H9 (cell line): ENCODE results near the gene VAMP3. TPM values are rescaled to one million over a fixed set of nuclear protein-coding genes. Genes with fewer than 3 reads are reported as not detected.
A peak's percentile ranks its signal among the peaks of the same experiment; 100 is the strongest.

Experiments
- DNase-seq: peaks from one replicate; pipeline ENCODE4 v3.0.0-alpha.2; 2017
- H2AFZ ChIP-seq: one replicate; pipeline ENCODE4 v1.6.1; 2013; ENCODE audit warnings: mild to moderate bottlenecking, low read length, control low read depth, moderate library complexity
- H2AK5ac ChIP-seq: 2 replicates; pipeline ENCODE4 v1.6.1; 2013; ENCODE audit warnings: low read length, control low read depth, mixed read lengths; ENCODE audit not compliant: insufficient read length
- H2BK120ac ChIP-seq: one replicate; pipeline ENCODE4 v1.6.1; 2013; ENCODE audit warnings: low read depth, mild to moderate bottlenecking, low read length, control low read depth, inconsistent platforms; ENCODE audit not compliant: poor library complexity, severe bottlenecking
- H2BK12ac ChIP-seq: 2 replicates; pipeline ENCODE4 v1.6.1; 2013; ENCODE audit warnings: low read length, control low read depth, mixed read lengths, low read depth; ENCODE audit not compliant: insufficient read length
- H2BK15ac ChIP-seq: 2 replicates; pipeline ENCODE4 v1.6.1; 2013; ENCODE audit warnings: low read depth, low read length, control low read depth
- H2BK20ac ChIP-seq: one replicate; pipeline ENCODE4 v1.6.1; 2013; ENCODE audit warnings: low read depth, mild to moderate bottlenecking, low read length, control low read depth, inconsistent platforms; ENCODE audit not compliant: poor library complexity, severe bottlenecking
- H2BK5ac ChIP-seq: 2 replicates; pipeline ENCODE4 v1.6.1; 2013; ENCODE audit warnings: low read length, control low read depth, mixed read lengths; ENCODE audit not compliant: insufficient read length
- H3K14ac ChIP-seq: 2 replicates; pipeline ENCODE4 v1.6.1; 2013; ENCODE audit warnings: low read length, control low read depth; ENCODE audit not compliant: insufficient read depth
- H3K18ac ChIP-seq: 2 replicates; pipeline ENCODE4 v1.6.1; 2013; ENCODE audit warnings: low read depth, mild to moderate bottlenecking, mixed read lengths, low read length, control low read depth; ENCODE audit not compliant: insufficient read length
- H3K23ac ChIP-seq: 2 replicates; pipeline ENCODE4 v1.6.1; 2013; ENCODE audit warnings: low read length, control low read depth, mixed read lengths, low read depth; ENCODE audit not compliant: insufficient read length
- H3K23me2 ChIP-seq: 2 replicates; pipeline ENCODE4 v1.6.1; 2013; ENCODE audit warnings: low read depth, mild to moderate bottlenecking, mixed read lengths, low read length, control low read depth; ENCODE audit not compliant: insufficient read length, poor library complexity, severe bottlenecking
- H3K27ac ChIP-seq: 2 replicates; pipeline ENCODE4 v1.5.1; 2013; ENCODE audit warnings: low read length, control low read depth, mixed read lengths, low read depth; ENCODE audit not compliant: insufficient read length
- H3K27me3 ChIP-seq: 2 replicates; pipeline ENCODE4 v1.6.1; 2013; ENCODE audit warnings: low read length, control low read depth, inconsistent platforms; ENCODE audit not compliant: insufficient read depth
- H3K4ac ChIP-seq: 2 replicates; pipeline ENCODE4 v1.6.1; 2013; ENCODE audit warnings: low read depth, mild to moderate bottlenecking, control low read depth, inconsistent platforms, low read length, moderate library complexity
- H3K4me1 ChIP-seq: 2 replicates; pipeline ENCODE4 v1.6.1; 2013; ENCODE audit warnings: low read length, control low read depth, inconsistent platforms; ENCODE audit not compliant: insufficient read depth
- H3K4me2 ChIP-seq: 2 replicates; pipeline ENCODE4 v1.6.1; 2013; ENCODE audit warnings: low read length, control low read depth, mixed read lengths; ENCODE audit not compliant: insufficient read length, insufficient read depth
- H3K56ac ChIP-seq: 2 replicates; pipeline ENCODE4 v1.6.1; 2013; ENCODE audit warnings: low read depth, mild to moderate bottlenecking, mixed read lengths, low read length, control low read depth; ENCODE audit not compliant: insufficient read length
- H3K79me1 ChIP-seq: 2 replicates; pipeline ENCODE4 v1.6.1; 2013; ENCODE audit warnings: low read depth, mild to moderate bottlenecking, moderate library complexity, low read length, control low read depth, inconsistent platforms; ENCODE audit not compliant: insufficient read depth, poor library complexity, severe bottlenecking
- H3K79me2 ChIP-seq: 2 replicates; pipeline ENCODE4 v1.6.1; 2013; ENCODE audit warnings: low read length, control low read depth, inconsistent platforms; ENCODE audit not compliant: insufficient read depth
- H3K9ac ChIP-seq: 2 replicates; pipeline ENCODE4 v1.6.1; 2013; ENCODE audit warnings: low read length, control low read depth, mixed read lengths; ENCODE audit not compliant: insufficient read length; ENCODE audit errors: extremely low read depth
- H3K9me3 ChIP-seq: one replicate; pipeline ENCODE4 v1.6.1; 2013; ENCODE audit warnings: low read depth, low read length, inconsistent platforms; ENCODE audit not compliant: control insufficient read depth
- H3T11ph ChIP-seq: one replicate; pipeline ENCODE4 v1.6.1; 2013; ENCODE audit warnings: mild to moderate bottlenecking, low read length, control low read depth, inconsistent platforms
- H4K20me1 ChIP-seq: one replicate; pipeline ENCODE4 v1.6.1; 2013; ENCODE audit not compliant: control insufficient read depth, insufficient read length, insufficient read depth
- H4K5ac ChIP-seq: 2 replicates; pipeline ENCODE4 v1.6.1; 2013; ENCODE audit warnings: low read depth, mild to moderate bottlenecking, mixed read lengths, low read length, control low read depth; ENCODE audit not compliant: insufficient read length
- H4K8ac ChIP-seq: replicated peaks from 2 replicates; pipeline ENCODE4 v1.6.1; 2013; ENCODE audit warnings: low read length, control low read depth, mixed read lengths, low read depth; ENCODE audit not compliant: insufficient read length
- H4K91ac ChIP-seq: 2 replicates; pipeline ENCODE4 v1.6.1; 2013; ENCODE audit warnings: low read depth, mild to moderate bottlenecking, moderate library complexity, mixed read lengths, low read length, control low read depth; ENCODE audit not compliant: insufficient read length
- H3K27ac Mint-ChIP-seq, 3 experiments: 2 replicates in 2 of 3; 3 replicates in 1 of 3; pipeline ENCODE4 v1.8.0; 2020 to 2021; ENCODE audit warnings: mixed read lengths in 3 of 3, mild to moderate bottlenecking in 1 of 3, moderate library complexity in 1 of 3
- H3K27me3 Mint-ChIP-seq: 2 replicates; pipeline ENCODE4 v1.8.0; 2021; ENCODE audit warnings: low read depth, mild to moderate bottlenecking, moderate library complexity, mixed read lengths
- H3K36me3 Mint-ChIP-seq, 3 experiments: 2 replicates in 2 of 3; 3 replicates in 1 of 3; pipeline ENCODE4 v1.8.0; 2020 to 2021; ENCODE audit warnings: low read depth in 3 of 3, mixed read lengths in 3 of 3; ENCODE audit not compliant: insufficient read depth in 1 of 3
- H3K4me1 Mint-ChIP-seq, 2 experiments: 2 replicates each; pipeline ENCODE4 v1.8.0; 2020; ENCODE audit warnings: mixed read lengths in 2 of 2
- H3K4me3 Mint-ChIP-seq, 2 experiments: 2 replicates in 1 of 2; 3 replicates in 1 of 2; pipeline ENCODE4 v1.8.0; 2020 to 2021; ENCODE audit warnings: mild to moderate bottlenecking in 2 of 2, mixed read lengths in 2 of 2, moderate library complexity in 1 of 2
- H3K9me3 Mint-ChIP-seq, 2 experiments: 2 replicates in 1 of 2; 3 replicates in 1 of 2; pipeline ENCODE4 v1.8.0; 2020; ENCODE audit warnings: mild to moderate bottlenecking in 2 of 2, mixed read lengths in 2 of 2, moderate library complexity in 1 of 2
- whole genome bisulfite sequencing: extraction: QIAGEN DNeasy Blood & Tissue Kit; methylation state at CpG from one replicate; pipeline ENCODE4 v1.1.7; 2013; ENCODE audit warnings: missing lambda C conversion rate, low lambda C conversion rate, mixed read lengths; ENCODE audit not compliant: insufficient read length; ENCODE audit errors: extremely low coverage; 5-methylcytosine and 5-hydroxymethylcytosine counted together
- total RNA-seq: library from RNA; stranded (reverse); gene quantifications from 2 replicates; pipeline ENCODE4 v1.2.1, GENCODE V29; 2021
- TF ChIP-seq, protein P1 (sequence below): fragments of 200-600 bp; sonication (generic); conservative IDR thresholded peaks from 3 replicates; pipeline ENCODE4 v1.8.0; 2021; ENCODE audit warnings: antibody characterized with exemption, mild to moderate bottlenecking

Gene VAMP3
- total RNA-seq, 1 experiment from 2014 or later, result 42.9 TPM

DNA sequence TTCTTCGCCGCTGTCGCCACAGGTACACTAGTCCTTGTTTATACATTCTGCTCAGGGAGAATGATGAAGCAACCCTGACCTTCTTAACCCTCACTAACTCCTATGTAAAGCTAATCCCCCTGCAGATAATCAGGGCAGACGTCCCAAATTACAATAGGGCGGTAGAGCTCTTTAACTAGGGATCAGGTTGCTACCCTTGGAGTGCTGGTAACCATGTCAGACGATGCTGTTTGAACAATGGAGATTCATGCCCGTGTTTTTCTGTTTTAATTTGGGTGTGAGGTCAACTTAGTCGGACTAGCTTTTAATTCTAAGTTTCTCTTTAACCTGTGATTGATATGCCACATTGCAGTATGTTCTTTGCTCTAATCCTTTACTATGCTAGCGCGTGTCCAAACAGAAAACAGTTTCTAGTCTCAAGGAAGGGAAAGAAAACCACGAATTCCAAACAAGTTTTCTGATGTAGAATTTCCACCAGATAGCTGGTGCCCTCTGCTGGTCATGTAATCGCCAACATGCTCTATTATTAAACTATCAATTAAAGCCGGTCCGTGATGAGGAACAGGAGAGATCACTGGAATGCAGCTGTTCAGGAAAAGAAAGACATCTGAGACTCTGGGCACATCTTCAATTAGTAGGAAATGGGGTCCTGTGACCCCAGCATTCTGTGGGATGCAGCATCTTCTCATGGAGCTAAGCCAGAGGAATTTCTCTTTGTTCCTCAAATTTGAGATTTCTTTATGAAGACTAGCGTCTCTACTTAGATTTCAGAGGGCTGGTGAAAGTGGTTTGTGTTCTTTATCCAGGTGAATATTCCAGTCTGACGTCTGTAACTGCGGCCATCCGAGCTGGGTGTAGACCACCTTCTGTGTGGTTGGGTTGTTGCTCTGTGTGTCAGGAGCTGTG lies 18.3 kb upstream of the VAMP3 start:
- TF ChIP-seq, protein P1, sequence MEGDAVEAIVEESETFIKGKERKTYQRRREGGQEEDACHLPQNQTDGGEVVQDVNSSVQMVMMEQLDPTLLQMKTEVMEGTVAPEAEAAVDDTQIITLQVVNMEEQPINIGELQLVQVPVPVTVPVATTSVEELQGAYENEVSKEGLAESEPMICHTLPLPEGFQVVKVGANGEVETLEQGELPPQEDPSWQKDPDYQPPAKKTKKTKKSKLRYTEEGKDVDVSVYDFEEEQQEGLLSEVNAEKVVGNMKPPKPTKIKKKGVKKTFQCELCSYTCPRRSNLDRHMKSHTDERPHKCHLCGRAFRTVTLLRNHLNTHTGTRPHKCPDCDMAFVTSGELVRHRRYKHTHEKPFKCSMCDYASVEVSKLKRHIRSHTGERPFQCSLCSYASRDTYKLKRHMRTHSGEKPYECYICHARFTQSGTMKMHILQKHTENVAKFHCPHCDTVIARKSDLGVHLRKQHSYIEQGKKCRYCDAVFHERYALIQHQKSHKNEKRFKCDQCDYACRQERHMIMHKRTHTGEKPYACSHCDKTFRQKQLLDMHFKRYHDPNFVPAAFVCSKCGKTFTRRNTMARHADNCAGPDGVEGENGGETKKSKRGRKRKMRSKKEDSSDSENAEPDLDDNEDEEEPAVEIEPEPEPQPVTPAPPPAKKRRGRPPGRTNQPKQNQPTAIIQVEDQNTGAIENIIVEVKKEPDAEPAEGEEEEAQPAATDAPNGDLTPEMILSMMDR, result peak; percentile 89
- H3K27me3 Mint-ChIP-seq, result no peaks in the 10 kb centered on the region
- peak overlapping the region; percentile 54 for H3K4me2 ChIP-seq
- no peaks in the 10 kb centered on the region for H3K79me2 ChIP-seq
- no peak overlapping the region for H2BK12ac ChIP-seq
- no peak overlapping the region for H3K14ac ChIP-seq
- peak overlapping the region; percentile 32 to 97 (median 93); a peak in 5 of 7 replicates for H3K27ac Mint-ChIP-seq
- H2BK120ac ChIP-seq, result no peak overlapping the region
- no CpG with 5 or more reads among the region's 18 CpGs for WGBS
- H3K36me3 Mint-ChIP-seq, result peaks cover 0 to 8% (median 0%) of the 10 kb centered on the region in 3 experiments; a peak in 3 of 7 replicates
- no peak overlapping the region for H2BK15ac ChIP-seq
- H3K18ac ChIP-seq, result no peak overlapping the region
- H3K27me3 ChIP-seq, result no peaks in the 10 kb centered on the region
- peaks cover 15 to 28% of the 10 kb centered on the region in 2 experiments for H3K4me1 Mint-ChIP-seq
- H3K9me3 ChIP-seq, result no peaks in the 10 kb centered on the region
- no peak overlapping the region for H2BK20ac ChIP-seq
- no peak overlapping the region for H2AK5ac ChIP-seq
- H3K9ac ChIP-seq, result no peak overlapping the region
- no peak overlapping the region for H3K27ac ChIP-seq
- H4K5ac ChIP-seq, result no peak overlapping the region
- peak overlapping the region; percentile 60 to 64 for H3K4me3 Mint-ChIP-seq
- H3K23me2 ChIP-seq, result no peaks in the 10 kb centered on the region
- no peak overlapping the region for H4K91ac ChIP-seq
- H3K9me3 Mint-ChIP-seq, result no peaks in the 10 kb centered on the region; a peak in 1 of 5 replicates
- H3K56ac ChIP-seq, result no peak overlapping the region
- no peak overlapping the region for H3T11ph ChIP-seq
- peak; percentile 48 for DNase-seq
- H3K79me1 ChIP-seq, result no peaks in the 10 kb centered on the region
- no peak overlapping the region for H3K4ac ChIP-seq
- no peaks in the 10 kb centered on the region for H4K20me1 ChIP-seq
- H3K23ac ChIP-seq, result no peak overlapping the region
- H2BK5ac ChIP-seq, result no peak overlapping the region
- H4K8ac ChIP-seq, result no peak overlapping the region
- peaks cover 5% of the 10 kb centered on the region; the same call in 1 of the 2 replicates for H3K4me1 ChIP-seq
- H2AFZ ChIP-seq, result no peak overlapping the region
